ENCODE results near the gene USP17L18.
"Not testable (repeated sequence)": the region's sequence is repeated elsewhere in the genome, so short reads cannot be mapped to it uniquely, and the experiment has no call there.

- TF ChIP-seq, protein P1, sequence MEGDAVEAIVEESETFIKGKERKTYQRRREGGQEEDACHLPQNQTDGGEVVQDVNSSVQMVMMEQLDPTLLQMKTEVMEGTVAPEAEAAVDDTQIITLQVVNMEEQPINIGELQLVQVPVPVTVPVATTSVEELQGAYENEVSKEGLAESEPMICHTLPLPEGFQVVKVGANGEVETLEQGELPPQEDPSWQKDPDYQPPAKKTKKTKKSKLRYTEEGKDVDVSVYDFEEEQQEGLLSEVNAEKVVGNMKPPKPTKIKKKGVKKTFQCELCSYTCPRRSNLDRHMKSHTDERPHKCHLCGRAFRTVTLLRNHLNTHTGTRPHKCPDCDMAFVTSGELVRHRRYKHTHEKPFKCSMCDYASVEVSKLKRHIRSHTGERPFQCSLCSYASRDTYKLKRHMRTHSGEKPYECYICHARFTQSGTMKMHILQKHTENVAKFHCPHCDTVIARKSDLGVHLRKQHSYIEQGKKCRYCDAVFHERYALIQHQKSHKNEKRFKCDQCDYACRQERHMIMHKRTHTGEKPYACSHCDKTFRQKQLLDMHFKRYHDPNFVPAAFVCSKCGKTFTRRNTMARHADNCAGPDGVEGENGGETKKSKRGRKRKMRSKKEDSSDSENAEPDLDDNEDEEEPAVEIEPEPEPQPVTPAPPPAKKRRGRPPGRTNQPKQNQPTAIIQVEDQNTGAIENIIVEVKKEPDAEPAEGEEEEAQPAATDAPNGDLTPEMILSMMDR (IDR thresholded peaks at IDR 0.05), result not testable (repeated sequence)
- TF ChIP-seq POLR2A (IDR thresholded peaks at IDR 0.05; ENCODE audit: low read depth); POLR2AphosphoS5 (IDR thresholded peaks at IDR 0.05); EP300 (IDR thresholded peaks at IDR 0.05): not testable (repeated sequence)
Measured at GRCh38 chr4:9214701-9215100, 33.7 kb upstream of the USP17L18 start.

All from esophagus muscularis mucosa (tissue), 4 donors.